ENCODE data around the gene PXDN.
"Not testable (repeated sequence)": the region's sequence is repeated elsewhere in the genome, so short reads cannot be mapped to it uniquely, and the experiment has no call there.

The PXDN gene

GRCh38 chr2:1782514-1782913 lies 38.2 kb upstream of the PXDN start:
- no peak overlapping the region for H3K4me3 ChIP-seq (ENCODE audit: low read depth, low read length)
- no peak for DNase-seq (ENCODE audit: low read depth, low spot score)
- no peak for TF ChIP-seq CTCF (IDR thresholded peaks at IDR 0.05; ENCODE audit: low read depth, low read length)
- in situ Hi-C loops (cut with HindIII; ENCODE audit: low sequenced_read_pairs): no loop called here

- H3K4me3 ChIP-seq (ENCODE audit: low read depth, low read length): no peak overlapping the region
- TF ChIP-seq CTCF (IDR thresholded peaks at IDR 0.05; ENCODE audit: low read depth, low read length): no peak
- in situ Hi-C loops (cut with HindIII; ENCODE audit: low sequenced_read_pairs): no loop called here
- DNase-seq (ENCODE audit: low read depth, low spot score): no peak
Measured at GRCh38 chr2:1781291-1782080, 37.2 kb upstream of the PXDN start.

DNA sequence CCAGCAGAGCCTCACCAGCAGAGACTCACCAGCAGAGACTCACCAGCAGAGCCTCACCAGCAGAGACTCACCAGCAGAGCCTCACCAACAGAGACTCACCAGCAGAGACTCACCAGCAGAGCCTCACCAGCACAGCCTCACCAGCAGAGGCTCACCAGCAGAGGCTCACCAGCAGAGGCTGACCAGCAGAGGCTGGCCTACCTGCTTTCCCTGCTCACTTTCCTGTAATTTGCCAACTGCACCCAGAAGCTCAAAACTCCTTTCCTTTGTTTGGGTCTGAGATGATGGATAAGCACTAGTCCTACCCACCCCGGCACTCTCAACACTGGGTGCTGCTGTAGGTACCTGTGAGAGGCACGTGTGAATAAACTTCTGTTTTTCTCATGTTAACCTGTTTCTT lies 36.4 kb upstream of the PXDN start:
- no peak for TF ChIP-seq CTCF (IDR thresholded peaks at IDR 0.05; ENCODE audit: low read depth, low read length)
- DNase-seq (ENCODE audit: low read depth, low spot score): no peak
- in situ Hi-C loops (cut with HindIII; ENCODE audit: low sequenced_read_pairs): no loop called here
- H3K4me3 ChIP-seq (ENCODE audit: low read depth, low read length): no peak overlapping the region

GRCh38 chr2:1780054-1780453 lies 35.7 kb upstream of the PXDN start:
- DNase-seq (ENCODE audit: low read depth, low spot score); in situ Hi-C loops (cut with HindIII; ENCODE audit: low sequenced_read_pairs); H3K4me3 ChIP-seq (ENCODE audit: low read depth, low read length): not testable (repeated sequence)

DNA sequence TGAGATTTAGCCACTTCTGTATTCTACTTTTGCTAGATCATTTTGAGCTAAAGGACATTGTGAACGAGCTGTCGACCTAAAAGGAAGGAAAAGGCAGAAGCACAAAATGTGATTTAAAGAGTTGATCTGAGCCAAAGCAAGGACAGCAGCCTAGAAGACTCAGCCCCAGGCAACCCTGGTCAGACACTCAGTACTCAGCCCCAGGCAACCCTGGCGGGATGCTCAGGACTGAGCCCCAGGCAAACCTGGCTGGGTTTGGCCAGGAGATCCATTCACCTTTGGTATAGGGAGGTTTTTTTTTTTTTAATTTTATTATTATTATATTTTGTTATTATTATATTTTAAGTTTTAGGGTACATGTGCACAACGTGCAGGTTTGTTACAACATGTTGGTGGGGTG lies 34.3 kb upstream of the PXDN start:
- H3K4me3 ChIP-seq (ENCODE audit: low read depth, low read length): no peak overlapping the region
- in situ Hi-C loops (cut with HindIII; ENCODE audit: low sequenced_read_pairs): no loop called here
- TF ChIP-seq CTCF (IDR thresholded peaks at IDR 0.05; ENCODE audit: low read depth, low read length): no peak
- no peak for DNase-seq (ENCODE audit: low read depth, low spot score)

- H3K4me3 ChIP-seq (ENCODE audit: low read depth, low read length): no peak overlapping the region
- in situ Hi-C loops (cut with HindIII; ENCODE audit: low sequenced_read_pairs): no loop called here
- TF ChIP-seq CTCF (IDR thresholded peaks at IDR 0.05; ENCODE audit: low read depth, low read length): no peak
- no peak for DNase-seq (ENCODE audit: low read depth, low spot score)
Measured at GRCh38 chr2:1777781-1778180, 33.5 kb upstream of the PXDN start.

GRCh38 chr2:1777156-1777555 lies 32.8 kb upstream of the PXDN start:
- DNase-seq (ENCODE audit: low read depth, low spot score): no peak
- TF ChIP-seq CTCF (IDR thresholded peaks at IDR 0.05; ENCODE audit: low read depth, low read length): no peak
- no peak overlapping the region for H3K4me3 ChIP-seq (ENCODE audit: low read depth, low read length)
- in situ Hi-C loops (cut with HindIII; ENCODE audit: low sequenced_read_pairs): no loop called here
